Activated naive CD8-positive, alpha-beta T cell treated with anti-CD3 and anti-CD28 coated beads, Interleukin-2, amount 50 U/mL, for 24 hours (primary cell): ENCODE results near the gene ERRFI1.
A peak's percentile ranks its signal among the peaks of the same experiment; 100 is the strongest.

Experiments
- ATAC-seq: fragments of 150-1000 bp; cut with Tn5 transposase; one replicate; pipeline ENCODE4 v1.10.0; 2021
- DNase-seq: peaks from one replicate; pipeline ENCODE4 v3.0.0; 2021
- H3K27ac Mint-ChIP-seq: one replicate; pipeline ENCODE4 v1.8.0; 2021; ENCODE audit warnings: mild to moderate bottlenecking, mixed read lengths
- H3K27me3 Mint-ChIP-seq: one replicate; pipeline ENCODE4 v1.8.0; 2021; ENCODE audit warnings: mixed read lengths
- H3K36me3 Mint-ChIP-seq: one replicate; pipeline ENCODE4 v1.8.0; 2021; ENCODE audit warnings: low read depth, mixed read lengths
- H3K4me1 Mint-ChIP-seq: one replicate; pipeline ENCODE4 v1.8.0; 2021; ENCODE audit warnings: mixed read lengths
- H3K4me3 Mint-ChIP-seq: one replicate; pipeline ENCODE4 v1.8.0; 2021; ENCODE audit warnings: mild to moderate bottlenecking, moderate library complexity, mixed read lengths
- H3K9me3 Mint-ChIP-seq: one replicate; pipeline ENCODE4 v1.8.0; 2021; ENCODE audit warnings: mixed read lengths

ERRFI1 gene

DNA sequence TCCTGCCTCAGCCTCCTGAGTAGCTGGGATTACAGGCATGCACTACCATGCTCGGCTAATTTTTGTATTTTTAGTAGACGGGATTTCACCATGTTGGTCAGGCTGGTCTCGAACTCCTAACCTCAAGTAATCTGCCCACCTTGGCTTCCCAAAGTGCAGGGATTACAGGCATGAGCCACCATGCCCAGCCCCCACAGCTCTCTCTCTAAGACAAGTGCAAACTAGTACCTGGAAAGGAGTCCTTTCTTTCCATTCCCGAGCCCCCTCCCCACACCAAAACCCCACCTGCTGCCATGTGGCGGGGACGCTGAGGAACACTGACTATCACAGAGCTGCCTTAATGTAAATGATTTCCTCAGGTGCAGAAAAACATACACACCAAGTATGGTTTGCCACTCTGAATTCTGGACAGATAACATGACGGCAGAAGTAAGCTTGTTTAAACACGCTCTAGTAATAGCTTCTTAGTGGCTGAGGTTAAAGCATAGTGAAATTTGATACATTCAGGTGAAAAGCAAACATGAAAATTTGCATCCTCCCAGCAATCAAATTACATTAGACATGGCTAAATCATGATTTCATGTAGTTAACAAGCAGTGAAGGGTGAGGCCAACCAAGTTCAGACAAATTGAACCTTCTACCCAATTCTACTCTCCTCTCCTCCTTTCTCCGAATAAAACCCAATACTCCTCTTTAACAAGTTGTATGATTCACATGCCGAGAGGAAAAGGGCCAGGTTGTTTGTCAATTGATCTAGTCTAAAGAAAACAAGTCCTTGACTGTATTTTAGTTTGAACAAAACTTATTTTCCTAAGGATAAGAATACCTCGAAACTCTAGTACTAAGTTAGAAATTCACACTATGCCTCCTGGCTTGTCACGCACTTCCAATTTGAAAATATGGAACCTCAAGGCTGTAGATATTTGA lies 19.8 kb downstream of the ERRFI1 start:
- Mint-ChIP-seq H3K4me1 (no peaks in the 10 kb centered on the region), H3K9me3 (no peaks in the 10 kb centered on the region)
- DNase-seq, result no peak

DNA sequence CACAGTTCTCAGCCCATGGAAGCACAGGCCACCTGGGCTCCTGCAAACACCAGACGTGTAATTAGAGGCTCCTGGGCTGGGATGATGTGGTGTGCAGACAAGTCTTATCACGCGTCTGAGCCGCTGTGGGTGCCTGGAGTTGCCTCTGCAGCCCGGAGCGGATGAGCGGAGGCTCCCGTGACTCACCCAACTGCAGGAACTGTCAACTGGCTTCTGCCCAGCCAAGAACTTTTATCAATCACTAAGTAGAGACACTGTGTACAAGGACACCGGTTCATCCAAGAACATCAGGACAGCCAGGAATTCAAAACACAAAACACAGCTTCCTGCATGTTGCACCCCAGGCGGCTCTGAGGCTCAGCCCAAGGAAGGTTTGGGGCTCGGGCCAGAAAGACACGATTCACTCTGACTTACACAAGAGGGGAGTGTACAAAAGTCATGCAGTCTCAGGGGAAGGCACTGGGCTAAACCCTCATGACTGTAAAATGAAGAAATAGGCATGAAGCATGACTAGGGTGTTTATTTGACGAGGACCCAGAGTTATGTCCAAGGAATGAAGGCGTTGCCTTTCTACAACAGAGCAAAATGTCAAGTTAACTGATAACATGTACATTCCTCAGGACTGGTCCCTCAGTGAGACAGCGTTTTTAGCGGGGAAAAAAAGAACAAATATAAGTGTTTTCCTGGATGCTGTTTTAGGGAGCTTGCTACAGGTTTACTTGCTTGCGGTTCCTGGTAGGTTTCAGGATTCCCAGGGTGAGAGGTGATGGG lies 21.1 kb downstream of the ERRFI1 start:
- no peak overlapping the region for H3K4me3 Mint-ChIP-seq
- H3K36me3 Mint-ChIP-seq, result peaks cover 17% of the 10 kb centered on the region
- ATAC-seq (no peak), DNase-seq (no peak)
- no peaks in the 10 kb centered on the region for H3K4me1 Mint-ChIP-seq
- H3K27ac Mint-ChIP-seq, result no peak overlapping the region
- H3K27me3 Mint-ChIP-seq, result no peaks in the 10 kb centered on the region
- no peaks in the 10 kb centered on the region for H3K9me3 Mint-ChIP-seq

More for the DNA sequence above, 19.8 kb downstream of the ERRFI1 start:
- no peak for ATAC-seq
- Mint-ChIP-seq H3K36me3 (peaks cover 12% of the 10 kb centered on the region), H3K4me3 (no peak overlapping the region), H3K27me3 (no peaks in the 10 kb centered on the region), H3K27ac (no peak overlapping the region)

DNA sequence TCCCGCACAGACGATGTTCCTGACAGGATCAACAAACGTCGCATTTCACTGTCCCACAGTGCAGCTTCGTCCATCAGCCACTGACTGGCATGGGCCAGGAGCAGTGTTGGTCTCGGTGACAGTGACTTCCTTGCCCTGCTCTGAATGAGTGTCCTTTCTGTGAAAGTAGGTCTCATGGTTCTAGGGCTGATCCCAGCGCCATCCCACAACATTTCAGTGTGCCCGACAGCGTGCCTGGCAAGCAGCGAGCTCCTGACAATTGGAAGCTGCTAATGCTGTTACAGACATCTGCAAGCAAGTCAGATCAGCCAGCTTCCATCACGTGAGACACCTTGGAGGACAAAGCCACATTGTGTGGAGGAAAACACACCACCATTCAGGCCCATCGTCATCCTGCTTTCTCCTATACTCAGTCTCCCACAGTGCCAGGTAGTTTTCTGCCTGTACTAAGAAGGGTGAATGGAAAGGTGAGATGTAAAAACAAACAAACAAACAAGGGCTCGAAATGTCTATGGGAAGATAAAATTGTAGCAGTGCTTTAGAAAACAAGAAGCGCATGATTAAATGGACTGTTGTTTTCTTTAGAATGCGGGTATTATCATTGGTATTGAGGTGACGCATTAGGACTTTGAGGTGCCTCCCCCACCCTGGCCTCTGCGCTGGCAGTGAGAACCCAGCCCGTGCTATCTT lies 21.9 kb downstream of the ERRFI1 start:
- Mint-ChIP-seq H3K27me3 (no peaks in the 10 kb centered on the region), H3K4me3 (no peak overlapping the region), H3K36me3 (peaks cover 19% of the 10 kb centered on the region), H3K27ac (no peak overlapping the region), H3K9me3 (no peaks in the 10 kb centered on the region), H3K4me1 (no peaks in the 10 kb centered on the region)
- ATAC-seq (no peak), DNase-seq (no peak)

DNA sequence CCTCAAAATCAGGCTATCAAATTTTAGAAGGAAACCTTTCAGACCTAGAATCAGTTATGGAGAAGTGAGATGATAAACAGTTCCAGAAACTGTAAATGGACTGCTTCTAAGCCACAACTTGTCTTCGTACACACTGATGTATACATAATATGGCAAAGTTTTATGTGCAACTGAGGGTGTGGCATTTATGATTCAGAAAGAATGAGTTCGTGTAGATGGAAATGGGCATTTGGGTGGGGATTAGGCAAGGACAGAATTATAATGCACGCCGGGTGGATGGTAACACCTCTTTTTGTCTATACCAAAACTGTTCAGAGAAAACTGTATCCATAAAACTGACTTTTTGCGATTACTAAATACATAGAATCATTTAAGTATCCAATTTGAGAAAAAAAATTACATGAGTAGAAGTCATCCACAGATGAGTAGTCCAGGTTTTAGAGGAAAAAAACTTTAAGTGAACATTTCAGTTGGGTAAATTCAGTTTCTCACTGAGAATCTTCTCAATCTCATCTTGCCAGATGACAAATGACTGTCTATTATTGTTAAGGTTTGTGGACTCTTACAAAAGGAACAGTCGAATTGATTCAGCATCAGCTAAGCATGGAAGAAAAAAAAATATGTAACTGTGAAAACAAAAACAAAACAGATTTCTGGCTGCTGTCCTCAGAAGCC lies 22.5 kb downstream of the ERRFI1 start:
- no peaks in the 10 kb centered on the region for H3K9me3 Mint-ChIP-seq
- DNase-seq, result no peak
- H3K36me3 Mint-ChIP-seq, result peaks cover 19% of the 10 kb centered on the region
- no peak overlapping the region for H3K27ac Mint-ChIP-seq
- ATAC-seq, result no peak
- H3K4me3 Mint-ChIP-seq, result no peak overlapping the region
- H3K4me1 Mint-ChIP-seq, result no peaks in the 10 kb centered on the region
- no peaks in the 10 kb centered on the region for H3K27me3 Mint-ChIP-seq

DNA sequence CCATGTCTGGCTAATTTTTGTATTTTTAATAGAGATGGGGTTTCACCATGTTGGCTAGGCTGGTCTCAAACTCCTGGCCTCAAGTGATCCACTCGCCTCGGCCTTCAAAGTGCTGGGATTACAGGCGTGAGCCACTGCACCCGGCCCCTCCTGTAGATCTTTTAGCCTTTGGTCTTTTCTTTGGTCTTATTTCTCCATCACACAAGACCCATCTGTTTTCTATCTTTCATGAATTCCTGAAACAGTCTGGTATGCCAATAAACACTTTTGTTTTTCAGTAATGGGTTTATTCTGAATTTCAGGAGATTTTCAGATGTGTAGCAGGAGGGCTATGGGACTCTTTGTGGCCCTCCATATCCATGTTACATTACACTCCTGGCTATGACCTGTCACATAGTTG lies 23.2 kb downstream of the ERRFI1 start:
- Mint-ChIP-seq H3K36me3 (peaks cover 20% of the 10 kb centered on the region), H3K27ac (no peak overlapping the region)

DNA sequence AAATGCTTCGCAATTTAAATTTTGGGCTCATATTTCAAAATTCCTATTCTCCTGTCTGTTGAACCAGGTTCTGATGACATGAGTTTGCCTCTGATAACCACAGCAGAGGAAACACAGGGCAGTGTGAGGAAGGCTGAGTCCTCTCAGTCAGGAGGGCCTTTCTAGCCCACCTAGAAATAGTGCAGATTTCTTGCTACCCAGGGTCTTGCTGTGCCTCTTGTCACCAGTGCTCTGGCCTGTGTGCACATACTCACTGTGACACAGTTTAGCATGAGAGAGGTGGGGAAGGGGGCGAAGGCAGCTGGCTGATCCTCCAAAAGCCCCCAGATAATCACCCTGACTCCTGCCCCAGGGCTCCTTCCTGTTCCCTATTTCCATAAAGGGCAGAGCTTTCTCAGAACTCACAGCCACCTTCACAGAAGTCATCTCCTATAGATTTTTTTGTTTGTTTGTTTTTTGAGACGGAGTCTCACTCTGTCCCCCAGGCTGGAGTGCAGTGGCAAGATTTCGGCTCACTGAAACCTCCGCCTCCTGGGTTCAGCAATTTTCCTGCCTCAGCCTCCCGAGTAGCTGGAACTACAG lies 23.7 kb downstream of the ERRFI1 start:
- no peak overlapping the region for H3K4me3 Mint-ChIP-seq

More for the DNA sequence above, 23.2 kb downstream of the ERRFI1 start:
- Mint-ChIP-seq H3K4me3 (no peak overlapping the region), H3K4me1 (no peaks in the 10 kb centered on the region), H3K27me3 (no peaks in the 10 kb centered on the region), H3K9me3 (no peaks in the 10 kb centered on the region)
- DNase-seq (no peak), ATAC-seq (no peak)

DNA sequence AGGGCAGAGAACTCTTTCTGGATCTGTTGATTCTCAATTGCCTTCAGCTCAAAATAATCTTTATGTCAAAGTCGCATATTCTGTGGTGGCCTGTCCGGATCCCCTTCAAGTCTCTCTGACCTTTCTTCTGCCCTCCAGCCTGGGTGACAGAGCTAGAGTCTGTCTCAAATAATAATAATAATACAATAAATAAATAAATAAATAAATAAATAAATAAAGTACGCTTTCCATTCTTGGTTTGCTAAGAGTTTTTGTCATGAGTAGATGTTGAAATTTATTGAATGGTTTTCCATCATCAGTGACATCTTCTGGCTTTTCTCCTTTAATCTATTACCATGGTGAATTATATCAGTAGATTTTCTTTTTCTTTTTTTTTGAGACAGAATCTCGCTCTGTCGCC lies 30.7 kb downstream of the ERRFI1 start:
- H3K4me1 Mint-ChIP-seq, result peaks cover 4% of the 10 kb centered on the region
- H3K27me3 Mint-ChIP-seq, result no peaks in the 10 kb centered on the region
- peaks cover 34% of the 10 kb centered on the region for H3K36me3 Mint-ChIP-seq
- no peak overlapping the region for H3K4me3 Mint-ChIP-seq
- no peak overlapping the region for H3K27ac Mint-ChIP-seq
- no peak for DNase-seq
- H3K9me3 Mint-ChIP-seq, result no peaks in the 10 kb centered on the region
- ATAC-seq, result no peak

More for the DNA sequence above, 23.7 kb downstream of the ERRFI1 start:
- Mint-ChIP-seq H3K27me3 (no peaks in the 10 kb centered on the region), H3K27ac (no peak overlapping the region), H3K9me3 (no peaks in the 10 kb centered on the region), H3K4me1 (no peaks in the 10 kb centered on the region), H3K36me3 (peaks cover 22% of the 10 kb centered on the region)
- no peak for ATAC-seq
- no peak for DNase-seq

DNA sequence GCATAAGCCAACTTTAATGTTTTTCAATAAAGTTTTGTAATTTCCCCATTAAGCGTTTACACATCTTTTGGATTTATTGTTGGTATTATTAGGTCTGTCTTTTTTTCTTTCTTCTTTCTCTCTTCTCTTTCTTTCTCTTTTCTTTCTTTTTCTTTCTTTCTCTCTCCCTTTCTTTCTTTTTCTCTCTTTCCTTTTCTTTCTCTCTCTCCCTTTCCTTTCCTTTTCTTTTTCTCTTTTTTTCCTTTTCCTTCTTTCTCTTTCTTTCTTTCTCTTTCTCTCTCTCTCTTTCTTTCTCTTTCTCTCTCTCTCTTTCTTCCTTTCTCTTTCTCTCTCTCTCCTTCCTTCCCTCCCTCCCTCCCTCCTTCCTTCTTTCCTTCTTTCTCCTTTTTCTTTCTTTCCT lies 31.3 kb downstream of the ERRFI1 start:
- H3K27me3 Mint-ChIP-seq, result no peaks in the 10 kb centered on the region
- H3K4me3 Mint-ChIP-seq, result no peak overlapping the region
- ATAC-seq, result no peak
- peaks cover 7% of the 10 kb centered on the region for H3K4me1 Mint-ChIP-seq
- peaks cover 37% of the 10 kb centered on the region for H3K36me3 Mint-ChIP-seq
- no peak for DNase-seq
- no peaks in the 10 kb centered on the region for H3K9me3 Mint-ChIP-seq
- no peak overlapping the region for H3K27ac Mint-ChIP-seq

DNA sequence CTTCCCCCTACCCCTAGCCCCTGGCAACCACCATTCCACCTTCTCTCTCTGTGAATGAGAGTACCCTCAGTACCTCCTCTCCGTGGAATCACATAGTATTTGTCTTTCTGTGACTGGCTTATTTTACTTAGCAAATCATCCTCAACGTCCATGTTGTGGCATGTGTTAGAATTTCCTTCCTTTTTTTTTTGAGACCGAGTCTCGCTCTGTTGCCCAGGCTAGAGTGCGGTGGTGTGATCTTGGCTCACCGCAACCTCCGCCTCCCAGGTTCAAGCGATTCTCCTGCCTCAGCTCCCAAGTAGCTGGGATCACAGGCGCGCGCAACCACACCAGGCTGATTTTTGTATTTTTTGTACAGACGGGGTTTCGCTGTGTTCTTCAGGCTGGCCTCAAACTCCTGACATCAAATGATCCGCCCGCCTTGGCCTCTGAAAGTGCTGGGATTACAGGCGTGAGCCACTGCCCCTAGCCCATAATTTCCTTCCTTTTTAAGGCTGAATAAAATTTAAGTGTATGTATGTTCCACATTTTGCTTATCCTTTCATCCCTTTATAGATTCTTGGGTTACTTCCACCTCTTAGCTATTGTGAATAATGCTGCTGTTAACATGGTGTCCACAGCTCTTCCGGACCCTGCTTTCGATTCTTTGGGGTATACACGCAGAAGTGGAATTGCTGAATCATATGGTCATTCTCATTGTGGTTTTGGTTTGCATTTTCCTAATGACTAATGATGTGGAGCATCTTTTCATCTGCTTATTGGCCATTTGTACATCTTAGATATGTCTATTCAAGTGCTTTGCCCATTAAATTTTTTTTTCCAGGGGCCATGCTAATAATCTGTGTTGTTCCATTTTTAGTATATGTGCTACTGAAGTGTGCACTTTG lies 32.3 kb downstream of the ERRFI1 start:
- ATAC-seq (no peak), DNase-seq (no peak)
- Mint-ChIP-seq H3K9me3 (no peaks in the 10 kb centered on the region), H3K4me1 (peaks cover 7% of the 10 kb centered on the region), H3K27me3 (no peaks in the 10 kb centered on the region), H3K27ac (peak overlapping the region; percentile 5), H3K36me3 (peaks cover 42% of the 10 kb centered on the region), H3K4me3 (no peak overlapping the region)

DNA sequence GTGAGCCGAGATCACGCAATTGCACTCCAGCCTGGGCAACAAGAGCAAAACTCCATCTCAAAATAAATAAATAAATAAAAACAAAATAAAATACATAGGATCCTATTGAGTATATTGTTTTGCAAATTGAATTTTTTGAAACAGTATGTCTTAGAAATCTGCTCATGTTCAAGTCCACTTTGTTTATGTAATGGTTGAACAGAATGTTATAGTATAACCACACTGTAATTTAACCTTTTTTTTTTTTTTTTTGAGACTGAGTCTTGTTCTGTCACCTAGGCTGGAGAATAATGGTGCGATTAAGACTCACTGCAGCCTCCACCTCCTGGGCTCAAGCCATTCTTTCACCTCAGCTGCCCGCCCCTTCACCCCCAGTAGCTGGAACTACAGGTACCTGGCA lies 33.2 kb downstream of the ERRFI1 start:
- Mint-ChIP-seq H3K4me3 (no peak overlapping the region), H3K9me3 (no peaks in the 10 kb centered on the region), H3K27me3 (no peaks in the 10 kb centered on the region), H3K27ac (no peak overlapping the region), H3K36me3 (peaks cover 41% of the 10 kb centered on the region), H3K4me1 (peaks cover 7% of the 10 kb centered on the region)
- ATAC-seq, result no peak
- no peak for DNase-seq

DNA sequence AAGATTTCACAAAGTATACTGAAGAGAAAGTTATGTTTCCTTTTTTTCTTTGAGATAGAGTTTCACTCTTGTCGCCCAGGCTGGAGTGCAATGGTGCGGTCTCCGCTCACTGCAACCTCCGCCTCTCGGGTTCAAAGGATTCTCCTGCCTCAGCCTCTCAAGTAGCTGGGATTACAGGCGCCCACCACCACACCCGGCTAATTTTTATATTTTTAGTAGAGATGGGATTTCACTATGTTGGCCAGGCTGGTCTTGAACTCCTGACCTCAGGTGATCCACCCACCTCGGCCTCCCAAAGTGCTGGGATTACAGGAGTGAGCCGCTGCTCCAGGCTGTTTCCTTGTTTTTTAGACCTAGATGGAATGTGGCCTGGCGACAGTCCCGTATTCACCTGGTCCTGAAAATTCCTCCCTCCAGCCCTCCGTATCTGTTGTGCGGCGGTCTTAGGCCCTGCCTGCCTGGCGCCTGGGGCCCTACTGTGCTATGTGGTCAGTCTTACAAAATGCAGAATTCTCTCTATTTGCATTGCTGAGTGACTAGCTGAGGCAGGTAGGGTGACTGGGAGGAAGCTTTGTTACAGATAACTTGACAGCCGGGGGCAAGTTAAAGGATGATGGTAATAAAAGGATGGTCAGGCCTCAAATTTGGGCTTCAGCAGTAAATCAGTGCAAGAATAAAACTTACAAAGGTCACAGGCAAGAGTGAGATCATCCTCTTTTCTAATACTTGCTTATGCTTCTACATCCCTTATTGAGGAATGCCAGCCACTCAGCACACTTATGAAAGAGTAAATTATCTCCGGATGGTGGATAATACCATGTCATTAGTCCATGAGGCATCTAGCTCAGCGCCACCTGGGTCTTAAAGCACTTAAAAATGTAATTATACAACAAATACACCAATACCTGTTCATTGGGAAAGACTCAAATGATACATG lies 34.3 kb downstream of the ERRFI1 start:
- H3K9me3 Mint-ChIP-seq, result no peaks in the 10 kb centered on the region
- no peak overlapping the region for H3K27ac Mint-ChIP-seq
- H3K4me1 Mint-ChIP-seq, result peaks cover 7% of the 10 kb centered on the region
- no peak overlapping the region for H3K4me3 Mint-ChIP-seq
- peaks cover 36% of the 10 kb centered on the region for H3K36me3 Mint-ChIP-seq
- ATAC-seq (no peak), DNase-seq (no peak)
- H3K27me3 Mint-ChIP-seq, result no peaks in the 10 kb centered on the region

DNA sequence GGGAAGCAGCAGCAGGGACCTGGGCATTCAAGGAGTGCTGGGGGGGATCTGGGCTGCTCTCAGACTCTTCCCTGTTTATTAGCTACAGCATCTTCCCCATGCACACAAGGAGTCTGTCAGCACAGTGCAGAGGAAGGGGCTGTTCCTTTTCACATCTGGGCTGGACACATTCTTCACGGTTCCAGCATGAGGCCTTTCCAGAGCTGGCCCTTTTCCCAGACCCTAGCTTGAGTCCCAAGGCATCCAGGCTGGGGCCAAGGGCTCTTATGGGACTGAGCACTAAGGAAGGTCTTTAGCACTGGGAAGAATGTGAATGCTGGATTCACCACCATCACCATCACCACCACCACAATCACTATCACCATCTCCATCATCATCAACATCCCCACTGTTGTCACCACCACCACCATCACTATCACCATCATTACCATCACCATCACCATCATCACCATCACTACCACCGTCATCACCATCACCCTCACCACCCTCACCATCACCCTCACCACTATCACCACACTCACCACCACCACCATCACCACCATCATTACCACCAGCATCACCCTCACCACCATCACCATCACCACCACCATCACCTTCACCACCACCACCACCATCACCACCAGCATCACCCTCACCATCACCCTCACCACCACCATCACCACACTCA lies 36.2 kb downstream of the ERRFI1 start:
- ATAC-seq, result no peak
- Mint-ChIP-seq H3K4me1 (peaks cover 7% of the 10 kb centered on the region), H3K27ac (peak overlapping the region; percentile 33), H3K4me3 (no peak overlapping the region), H3K9me3 (no peaks in the 10 kb centered on the region), H3K27me3 (no peaks in the 10 kb centered on the region), H3K36me3 (peaks cover 45% of the 10 kb centered on the region)
- DNase-seq, result no peak
